ENCODE results near the gene ZDHHC14.

DNA sequence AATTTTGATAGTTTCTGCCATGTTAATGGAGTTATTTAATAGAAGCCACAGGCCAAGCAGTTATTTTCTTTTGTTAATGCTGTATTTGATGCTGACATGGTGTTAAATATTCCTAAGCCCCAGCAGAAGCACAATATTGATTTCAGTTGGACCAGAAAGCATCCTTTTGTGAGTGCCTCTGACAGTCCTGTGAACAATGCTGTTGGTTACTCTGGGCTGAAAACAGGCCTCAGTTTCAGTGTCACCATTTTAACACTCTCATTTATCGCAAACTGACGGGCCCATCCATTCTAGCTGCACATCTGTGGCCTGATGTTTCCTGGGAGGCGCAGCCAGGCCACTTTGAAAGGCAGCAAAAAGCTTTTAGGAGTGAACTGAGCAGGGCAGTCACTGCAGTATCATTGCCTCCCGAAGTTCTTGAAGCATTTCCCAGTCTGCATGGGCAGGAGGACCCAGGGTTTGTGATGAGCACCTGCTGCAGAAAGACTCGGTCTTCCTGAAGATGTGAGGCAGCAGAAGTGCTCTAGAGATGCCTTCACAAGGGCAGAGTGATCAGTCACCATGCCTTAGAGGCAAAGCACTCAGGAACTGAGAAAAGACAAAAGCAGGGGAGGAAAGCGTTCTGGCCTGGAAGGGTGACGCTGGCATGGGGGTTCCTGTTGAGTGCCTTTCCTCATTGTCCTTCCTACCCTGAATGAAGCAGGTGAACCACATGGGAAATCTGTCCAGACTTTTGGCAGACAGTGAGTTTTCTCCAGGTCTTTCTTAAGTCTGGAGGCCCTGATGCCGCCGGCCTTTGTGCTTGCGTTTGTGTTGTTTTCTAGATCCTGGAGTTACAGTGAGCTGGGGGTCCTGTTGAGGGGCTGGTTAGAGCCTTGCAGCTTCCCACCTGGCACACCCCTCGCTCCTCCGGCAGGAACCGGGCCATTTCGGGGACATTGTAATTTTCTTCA, 74.0 kb downstream of the ZDHHC14 start:
- TF ChIP-seq, protein P1, sequence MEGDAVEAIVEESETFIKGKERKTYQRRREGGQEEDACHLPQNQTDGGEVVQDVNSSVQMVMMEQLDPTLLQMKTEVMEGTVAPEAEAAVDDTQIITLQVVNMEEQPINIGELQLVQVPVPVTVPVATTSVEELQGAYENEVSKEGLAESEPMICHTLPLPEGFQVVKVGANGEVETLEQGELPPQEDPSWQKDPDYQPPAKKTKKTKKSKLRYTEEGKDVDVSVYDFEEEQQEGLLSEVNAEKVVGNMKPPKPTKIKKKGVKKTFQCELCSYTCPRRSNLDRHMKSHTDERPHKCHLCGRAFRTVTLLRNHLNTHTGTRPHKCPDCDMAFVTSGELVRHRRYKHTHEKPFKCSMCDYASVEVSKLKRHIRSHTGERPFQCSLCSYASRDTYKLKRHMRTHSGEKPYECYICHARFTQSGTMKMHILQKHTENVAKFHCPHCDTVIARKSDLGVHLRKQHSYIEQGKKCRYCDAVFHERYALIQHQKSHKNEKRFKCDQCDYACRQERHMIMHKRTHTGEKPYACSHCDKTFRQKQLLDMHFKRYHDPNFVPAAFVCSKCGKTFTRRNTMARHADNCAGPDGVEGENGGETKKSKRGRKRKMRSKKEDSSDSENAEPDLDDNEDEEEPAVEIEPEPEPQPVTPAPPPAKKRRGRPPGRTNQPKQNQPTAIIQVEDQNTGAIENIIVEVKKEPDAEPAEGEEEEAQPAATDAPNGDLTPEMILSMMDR (IDR thresholded peaks at IDR 0.05), result no peak
- TF ChIP-seq EP300 (IDR thresholded peaks at IDR 0.05) (no peak), POLR2A (IDR thresholded peaks at IDR 0.05; ENCODE audit: low read depth) (no peak), POLR2AphosphoS5 (IDR thresholded peaks at IDR 0.05) (no peak)
